SK-N-SH treated with all-trans-retinoic acid at 6 μM for 48 hours (cell line): ENCODE data around the gene WDR59.

ENCODE experiments used
- ATAC-seq: fragments of 200-7000 bp; cut with Tn5 transposase; 3 replicates; pipeline ENCODE4 v1.9.1; 2020; ENCODE audit warnings: mild to moderate bottlenecking, moderate library complexity
- ARNTL ChIP-seq: fragments of 450-650 bp; formaldehyde crosslinking; IDR thresholded peaks from 2 replicates; pipeline ENCODE4 v1.5.0; 2020; ENCODE audit warnings: low read depth, mild to moderate bottlenecking, moderate library complexity, borderline replicate concordance
- BACH2 ChIP-seq: fragments of 250-450 bp; sonication (Bioruptor Pico); IDR thresholded peaks from 2 replicates; pipeline ENCODE4 v1.9.0; 2021; ENCODE audit warnings: mild to moderate bottlenecking, borderline replicate concordance
- CREB5 ChIP-seq: fragments of 250-450 bp; sonication (Bioruptor Pico); IDR thresholded peaks from 2 replicates; pipeline ENCODE4 v1.5.1; 2020; ENCODE audit warnings: low read depth, mild to moderate bottlenecking, moderate library complexity
- CSDC2 ChIP-seq: fragments of 250-450 bp; sonication (Bioruptor Pico); IDR thresholded peaks from 2 replicates; pipeline ENCODE4 v1.5.0; 2020; ENCODE audit warnings: mild to moderate bottlenecking, moderate library complexity
- CSRNP3 ChIP-seq: fragments of 250-450 bp; sonication (Bioruptor Pico); IDR thresholded peaks from 2 replicates; pipeline ENCODE4 v1.5.1; 2021; ENCODE audit warnings: mild to moderate bottlenecking, moderate library complexity
- ESRRG ChIP-seq: fragments of 250-450 bp; sonication (Bioruptor Pico); IDR thresholded peaks from 2 replicates; pipeline ENCODE4 v1.6.1; 2021; ENCODE audit warnings: mild to moderate bottlenecking
- GLIS3 ChIP-seq: fragments of 250-450 bp; sonication (Bioruptor Pico); IDR thresholded peaks from 2 replicates; pipeline ENCODE4 v1.5.0; 2020; ENCODE audit warnings: mild to moderate bottlenecking, moderate library complexity
- ISL1 ChIP-seq: fragments of 250-450 bp; sonication (Bioruptor Pico); IDR thresholded peaks from 2 replicates; pipeline ENCODE4 v2.1.2; 2022; ENCODE audit warnings: mild to moderate bottlenecking, moderate library complexity
- PATZ1 ChIP-seq: fragments of 250-450 bp; sonication (Bioruptor Pico); IDR thresholded peaks from 2 replicates; pipeline ENCODE4 v1.8.0; 2020; ENCODE audit warnings: mild to moderate bottlenecking, moderate library complexity, borderline replicate concordance
- POU6F1 ChIP-seq: fragments of 250-450 bp; sonication (Bioruptor Pico); IDR thresholded peaks from 2 replicates; pipeline ENCODE4 v1.8.0; 2021; ENCODE audit warnings: low read depth, mild to moderate bottlenecking, moderate library complexity, borderline replicate concordance
- PPARA ChIP-seq: fragments of 250-450 bp; sonication (Bioruptor Pico); IDR thresholded peaks from 2 replicates; pipeline ENCODE4 v1.5.0; 2020; ENCODE audit warnings: mild to moderate bottlenecking, borderline replicate concordance
- RARB ChIP-seq: fragments of 250-450 bp; sonication (Bioruptor Pico); IDR thresholded peaks from 2 replicates; pipeline ENCODE4 v1.8.0; 2021; ENCODE audit warnings: mild to moderate bottlenecking, moderate library complexity
- SNAI2 ChIP-seq: fragments of 250-450 bp; sonication (Bioruptor Pico); IDR thresholded peaks from 2 replicates; pipeline ENCODE4 v1.5.0; 2020; ENCODE audit warnings: mild to moderate bottlenecking, moderate library complexity
- TCF4 ChIP-seq: fragments of 250-450 bp; sonication (Bioruptor Pico); IDR thresholded peaks from 2 replicates; pipeline ENCODE4 v1.8.0; 2021; ENCODE audit warnings: mild to moderate bottlenecking, moderate library complexity, borderline replicate concordance
- TSHZ2 ChIP-seq: fragments of 250-450 bp; sonication (Bioruptor Pico); IDR thresholded peaks from 2 replicates; pipeline ENCODE4 v1.5.0; 2020; ENCODE audit warnings: mild to moderate bottlenecking, moderate library complexity
- ZC3H10 ChIP-seq: fragments of 250-450 bp; sonication (Bioruptor Pico); IDR thresholded peaks from 2 replicates; pipeline ENCODE4 v1.5.1; 2021; ENCODE audit warnings: mild to moderate bottlenecking, moderate library complexity
- ZFP3 ChIP-seq: fragments of 250-450 bp; sonication (Bioruptor Pico); IDR thresholded peaks from 2 replicates; pipeline ENCODE4 v1.5.0; 2020; ENCODE audit warnings: mild to moderate bottlenecking, moderate library complexity
- ZFP30 ChIP-seq: fragments of 450-650 bp; formaldehyde crosslinking; IDR thresholded peaks from 2 replicates; pipeline ENCODE4 v1.5.0; 2022; ENCODE audit warnings: mild to moderate bottlenecking, moderate library complexity
- ZNF565 ChIP-seq: fragments of 450-650 bp; formaldehyde crosslinking; conservative IDR thresholded peaks from 2 replicates; pipeline ENCODE4 v1.5.0; 2020; ENCODE audit warnings: low read depth, mild to moderate bottlenecking, moderate library complexity
- ZNF70 ChIP-seq: fragments of 450-650 bp; formaldehyde crosslinking; IDR thresholded peaks from 2 replicates; pipeline ENCODE4 v1.5.0; 2020; ENCODE audit warnings: mild to moderate bottlenecking, moderate library complexity
- ZNF8 ChIP-seq: fragments of 450-650 bp; formaldehyde crosslinking; IDR thresholded peaks from 2 replicates; pipeline ENCODE4 v1.5.0; 2020; ENCODE audit warnings: mild to moderate bottlenecking, moderate library complexity

WDR59 gene

GRCh38 chr16:74877706-74878105 lies 107.2 kb downstream of the WDR59 start:
- no peak for ATAC-seq
- no peak for TF ChIP-seq TCF4 (CRISPR knock-in tag)
- TF ChIP-seq ZNF70: no peak
- TF ChIP-seq ZFP3 (CRISPR knock-in tag): no peak
- TF ChIP-seq CSRNP3 (CRISPR knock-in tag): no peak
- TF ChIP-seq POU6F1 (CRISPR knock-in tag): no peak
- TF ChIP-seq TSHZ2 (CRISPR knock-in tag): no peak
- no peak for TF ChIP-seq RARB (CRISPR knock-in tag)
- no peak for TF ChIP-seq ZFP30 (CRISPR knock-in tag)
- TF ChIP-seq ESRRG (CRISPR knock-in tag): no peak
- no peak for TF ChIP-seq CREB5
- TF ChIP-seq ARNTL (CRISPR knock-in tag): no peak
- no peak for TF ChIP-seq ZNF565 (CRISPR knock-in tag)
- no peak for TF ChIP-seq PATZ1 (CRISPR knock-in tag)

GRCh38 chr16:74874912-74875546 lies 109.9 kb downstream of the WDR59 start:
- no peak for TF ChIP-seq CSRNP3 (CRISPR knock-in tag)
- TF ChIP-seq ZFP30 (CRISPR knock-in tag): no peak
- TF ChIP-seq ZNF70: no peak
- TF ChIP-seq SNAI2 (CRISPR knock-in tag): no peak
- TF ChIP-seq GLIS3 (CRISPR knock-in tag): no peak
- TF ChIP-seq POU6F1 (CRISPR knock-in tag): no peak
- no peak for TF ChIP-seq ISL1 (CRISPR knock-in tag)
- TF ChIP-seq CSDC2: no peak
- TF ChIP-seq TCF4 (CRISPR knock-in tag): no peak
- TF ChIP-seq ZNF8 (CRISPR knock-in tag): no peak
- no peak for TF ChIP-seq ZFP3 (CRISPR knock-in tag)
- no peak for TF ChIP-seq ARNTL (CRISPR knock-in tag)
- TF ChIP-seq CREB5: no peak
- TF ChIP-seq ESRRG (CRISPR knock-in tag): no peak
- TF ChIP-seq BACH2 (CRISPR knock-in tag): no peak
- TF ChIP-seq ZC3H10 (CRISPR knock-in tag): no peak
- TF ChIP-seq RARB (CRISPR knock-in tag): no peak
- no peak for TF ChIP-seq ZNF565 (CRISPR knock-in tag)
- no peak for TF ChIP-seq PPARA (CRISPR knock-in tag)
- no peak for TF ChIP-seq PATZ1 (CRISPR knock-in tag)
- no peak for ATAC-seq
